ENCODE measurements around the gene ETNPPL. TPM values are rescaled to one million over a fixed set of nuclear protein-coding genes. Genes with fewer than 3 reads are reported as not detected.

The ETNPPL gene
- polyA plus RNA-seq, 3 donors: not detected

GRCh38 chr4:108775921-108776320, 13.1 kb upstream of the ETNPPL start:
- no peak for TF ChIP-seq CTCF (IDR thresholded peaks at IDR 0.05)
- no peak for DNase-seq
- H3K4me2 ChIP-seq (replicated peaks; ENCODE audit: extremely low read depth, low read length, poor library complexity, severe bottlenecking): no peak overlapping the region
- no peak overlapping the region for H3K4me3 Mint-ChIP-seq
- no peak overlapping the region for H3K9ac ChIP-seq (ENCODE audit: insufficient read depth, low read length, poor library complexity, severe bottlenecking)
- no peak overlapping the region for H2AFZ ChIP-seq (ENCODE audit: insufficient read depth, low read depth, low read length, poor library complexity, severe bottlenecking)
- WGBS (ENCODE audit: insufficient coverage): 0% methylated on average over 3 of the region's 5 CpGs
- H3K27ac ChIP-seq (ENCODE audit: low read depth in 1 of 2, low read length in 2 of 2): no peak overlapping the region
- no peaks in the 10 kb centered on the region for H4K20me1 ChIP-seq (ENCODE audit: insufficient read depth, low read length)
- intact Hi-C loops (cut with micrococcal nuclease): no loop called here
- H3K9me3 ChIP-seq (replicated peaks in 1 of 2; ENCODE audit: control insufficient read depth in 1 of 2, insufficient read depth in 1 of 2, low read length in 2 of 2): no peaks in the 10 kb centered on the region
- H3K36me3 ChIP-seq (replicated peaks in 1 of 2; ENCODE audit: control insufficient read depth in 1 of 2, insufficient read depth in 2 of 2, low read length in 2 of 2): no peaks in the 10 kb centered on the region
- peaks cover 0 to 3% (median 0%) of the 10 kb centered on the region in 7 donors for H3K9me3 Mint-ChIP-seq
- H3K27me3 Mint-ChIP-seq (ENCODE audit: low read depth in 3 of 3): peaks cover 19 to 27% (median 19%) of the 10 kb centered on the region in 3 donors
- H3K4me3 ChIP-seq (replicated peaks in 1 of 3; ENCODE audit: low read depth in 2 of 3, low read length in 3 of 3): no peak overlapping the region
- no peaks in the 10 kb centered on the region for H3K36me3 Mint-ChIP-seq
- H3K27me3 ChIP-seq (ENCODE audit: control insufficient read depth in 2 of 2, insufficient read depth in 2 of 2, low read length in 2 of 2): peaks cover 2 to 5% of the 10 kb centered on the region in 2 donors
- no peaks in the 10 kb centered on the region for H3K4me1 Mint-ChIP-seq
- H3K79me2 ChIP-seq (ENCODE audit: insufficient read depth, low read length): no peaks in the 10 kb centered on the region
- no peaks in the 10 kb centered on the region for H3K4me1 ChIP-seq (ENCODE audit: control insufficient read depth in 1 of 2, insufficient read depth in 2 of 2, low read length in 2 of 2)
- no peak overlapping the region for H3K27ac Mint-ChIP-seq

DNA sequence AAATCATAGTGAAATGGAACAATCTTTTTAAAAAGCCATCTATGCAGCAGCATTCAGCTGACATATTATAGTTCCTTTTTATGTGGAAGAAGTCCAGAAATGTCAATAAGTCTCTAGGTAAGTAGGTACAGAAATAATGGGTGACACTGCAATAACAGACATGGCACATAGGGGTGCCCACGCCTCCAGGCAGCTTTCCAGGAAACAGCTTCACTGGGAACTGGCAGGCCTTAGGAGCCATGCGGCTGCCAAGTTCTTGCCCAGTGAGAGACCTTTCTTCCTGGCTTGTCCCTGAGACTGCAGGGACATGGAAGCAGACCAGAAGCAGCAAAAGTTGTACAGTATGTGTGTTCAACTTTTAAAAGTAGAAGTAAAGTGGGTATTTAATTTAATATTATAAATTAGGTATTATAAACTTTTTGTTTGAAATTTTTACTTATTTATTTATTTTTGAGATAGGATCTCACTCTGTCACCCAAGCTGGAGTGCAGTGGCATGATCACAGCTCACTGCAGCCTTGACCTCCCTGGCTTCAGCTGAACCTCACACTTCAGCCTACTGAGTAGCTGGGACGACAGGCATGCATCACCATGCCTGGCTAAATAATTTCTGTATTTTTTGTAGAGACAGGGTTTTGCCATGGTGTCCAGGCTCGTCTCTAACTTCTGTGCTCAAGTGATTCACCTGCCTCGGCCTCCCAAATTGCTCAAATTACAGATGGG, 12.1 kb upstream of the ETNPPL start:
- Histone ChIP-seq H3K27me3 (ENCODE audit: control insufficient read depth in 2 of 2, insufficient read depth in 2 of 2, low read length in 2 of 2) (peaks cover 0 to 5% of the 10 kb centered on the region in 2 donors), H3K36me3 (replicated peaks in 1 of 2; ENCODE audit: control insufficient read depth in 1 of 2, insufficient read depth in 2 of 2, low read length in 2 of 2) (no peaks in the 10 kb centered on the region), H3K27ac (ENCODE audit: low read depth in 1 of 2, low read length in 2 of 2) (no peak overlapping the region), H3K9ac (ENCODE audit: insufficient read depth, low read length, poor library complexity, severe bottlenecking) (no peak overlapping the region), H3K79me2 (ENCODE audit: insufficient read depth, low read length) (no peaks in the 10 kb centered on the region), H2AFZ (ENCODE audit: insufficient read depth, low read depth, low read length, poor library complexity, severe bottlenecking) (no peak overlapping the region), H4K20me1 (ENCODE audit: insufficient read depth, low read length) (no peaks in the 10 kb centered on the region), H3K4me3 (replicated peaks in 1 of 3; ENCODE audit: low read depth in 2 of 3, low read length in 3 of 3) (no peak overlapping the region), H3K4me1 (ENCODE audit: control insufficient read depth in 1 of 2, insufficient read depth in 2 of 2, low read length in 2 of 2) (no peaks in the 10 kb centered on the region), H3K4me2 (replicated peaks; ENCODE audit: extremely low read depth, low read length, poor library complexity, severe bottlenecking) (no peak overlapping the region), H3K9me3 (replicated peaks in 1 of 2; ENCODE audit: control insufficient read depth in 1 of 2, insufficient read depth in 1 of 2, low read length in 2 of 2) (no peaks in the 10 kb centered on the region)
- intact Hi-C loops (cut with micrococcal nuclease): no loop called here
- Mint-ChIP-seq H3K27me3 (ENCODE audit: low read depth in 3 of 3) (peaks cover 19 to 24% (median 19%) of the 10 kb centered on the region in 3 donors), H3K9me3 (peaks cover 0 to 3% (median 0%) of the 10 kb centered on the region in 7 donors), H3K4me3 (no peak overlapping the region), H3K4me1 (no peaks in the 10 kb centered on the region), H3K27ac (no peak overlapping the region), H3K36me3 (no peaks in the 10 kb centered on the region)
- WGBS (ENCODE audit: insufficient coverage): 72% methylated on average over 3 of the region's 5 CpGs
- no peak for DNase-seq
- no peak for TF ChIP-seq CTCF (IDR thresholded peaks at IDR 0.05)

Data from CD14-positive monocyte (primary cell).